H9 (cell line): ENCODE measurements around the gene NR4A2. TPM values are rescaled to one million over a fixed set of nuclear protein-coding genes. Genes with fewer than 3 reads are reported as not detected.
A peak's percentile ranks its signal among the peaks of the same experiment; 100 is the strongest.

Source experiments
- DNase-seq: peaks from one replicate; pipeline ENCODE4 v3.0.0-alpha.2; 2017
- H2AFZ ChIP-seq: one replicate; pipeline ENCODE4 v1.6.1; 2013; ENCODE audit warnings: mild to moderate bottlenecking, low read length, control low read depth, moderate library complexity
- H2AK5ac ChIP-seq: 2 replicates; pipeline ENCODE4 v1.6.1; 2013; ENCODE audit warnings: low read length, control low read depth, mixed read lengths; ENCODE audit not compliant: insufficient read length
- H2BK120ac ChIP-seq: one replicate; pipeline ENCODE4 v1.6.1; 2013; ENCODE audit warnings: low read depth, mild to moderate bottlenecking, low read length, control low read depth, inconsistent platforms; ENCODE audit not compliant: poor library complexity, severe bottlenecking
- H2BK12ac ChIP-seq: 2 replicates; pipeline ENCODE4 v1.6.1; 2013; ENCODE audit warnings: low read length, control low read depth, mixed read lengths, low read depth; ENCODE audit not compliant: insufficient read length
- H2BK15ac ChIP-seq: 2 replicates; pipeline ENCODE4 v1.6.1; 2013; ENCODE audit warnings: low read depth, low read length, control low read depth
- H2BK20ac ChIP-seq: one replicate; pipeline ENCODE4 v1.6.1; 2013; ENCODE audit warnings: low read depth, mild to moderate bottlenecking, low read length, control low read depth, inconsistent platforms; ENCODE audit not compliant: poor library complexity, severe bottlenecking
- H2BK5ac ChIP-seq: 2 replicates; pipeline ENCODE4 v1.6.1; 2013; ENCODE audit warnings: low read length, control low read depth, mixed read lengths; ENCODE audit not compliant: insufficient read length
- H3K14ac ChIP-seq: 2 replicates; pipeline ENCODE4 v1.6.1; 2013; ENCODE audit warnings: low read length, control low read depth; ENCODE audit not compliant: insufficient read depth
- H3K18ac ChIP-seq: 2 replicates; pipeline ENCODE4 v1.6.1; 2013; ENCODE audit warnings: low read depth, mild to moderate bottlenecking, mixed read lengths, low read length, control low read depth; ENCODE audit not compliant: insufficient read length
- H3K23ac ChIP-seq: 2 replicates; pipeline ENCODE4 v1.6.1; 2013; ENCODE audit warnings: low read length, control low read depth, mixed read lengths, low read depth; ENCODE audit not compliant: insufficient read length
- H3K23me2 ChIP-seq: 2 replicates; pipeline ENCODE4 v1.6.1; 2013; ENCODE audit warnings: low read depth, mild to moderate bottlenecking, mixed read lengths, low read length, control low read depth; ENCODE audit not compliant: insufficient read length, poor library complexity, severe bottlenecking
- H3K27ac ChIP-seq: 2 replicates; pipeline ENCODE4 v1.5.1; 2013; ENCODE audit warnings: low read length, control low read depth, mixed read lengths, low read depth; ENCODE audit not compliant: insufficient read length
- H3K27me3 ChIP-seq: 2 replicates; pipeline ENCODE4 v1.6.1; 2013; ENCODE audit warnings: low read length, control low read depth, inconsistent platforms; ENCODE audit not compliant: insufficient read depth
- H3K4ac ChIP-seq: 2 replicates; pipeline ENCODE4 v1.6.1; 2013; ENCODE audit warnings: low read depth, mild to moderate bottlenecking, control low read depth, inconsistent platforms, low read length, moderate library complexity
- H3K4me1 ChIP-seq: 2 replicates; pipeline ENCODE4 v1.6.1; 2013; ENCODE audit warnings: low read length, control low read depth, inconsistent platforms; ENCODE audit not compliant: insufficient read depth
- H3K4me2 ChIP-seq: 2 replicates; pipeline ENCODE4 v1.6.1; 2013; ENCODE audit warnings: low read length, control low read depth, mixed read lengths; ENCODE audit not compliant: insufficient read length, insufficient read depth
- H3K56ac ChIP-seq: 2 replicates; pipeline ENCODE4 v1.6.1; 2013; ENCODE audit warnings: low read depth, mild to moderate bottlenecking, mixed read lengths, low read length, control low read depth; ENCODE audit not compliant: insufficient read length
- H3K79me1 ChIP-seq: 2 replicates; pipeline ENCODE4 v1.6.1; 2013; ENCODE audit warnings: low read depth, mild to moderate bottlenecking, moderate library complexity, low read length, control low read depth, inconsistent platforms; ENCODE audit not compliant: insufficient read depth, poor library complexity, severe bottlenecking
- H3K79me2 ChIP-seq: 2 replicates; pipeline ENCODE4 v1.6.1; 2013; ENCODE audit warnings: low read length, control low read depth, inconsistent platforms; ENCODE audit not compliant: insufficient read depth
- H3K9ac ChIP-seq: 2 replicates; pipeline ENCODE4 v1.6.1; 2013; ENCODE audit warnings: low read length, control low read depth, mixed read lengths; ENCODE audit not compliant: insufficient read length; ENCODE audit errors: extremely low read depth
- H3K9me3 ChIP-seq: one replicate; pipeline ENCODE4 v1.6.1; 2013; ENCODE audit warnings: low read depth, low read length, inconsistent platforms; ENCODE audit not compliant: control insufficient read depth
- H3T11ph ChIP-seq: one replicate; pipeline ENCODE4 v1.6.1; 2013; ENCODE audit warnings: mild to moderate bottlenecking, low read length, control low read depth, inconsistent platforms
- H4K20me1 ChIP-seq: one replicate; pipeline ENCODE4 v1.6.1; 2013; ENCODE audit not compliant: control insufficient read depth, insufficient read length, insufficient read depth
- H4K5ac ChIP-seq: 2 replicates; pipeline ENCODE4 v1.6.1; 2013; ENCODE audit warnings: low read depth, mild to moderate bottlenecking, mixed read lengths, low read length, control low read depth; ENCODE audit not compliant: insufficient read length
- H4K8ac ChIP-seq: replicated peaks from 2 replicates; pipeline ENCODE4 v1.6.1; 2013; ENCODE audit warnings: low read length, control low read depth, mixed read lengths, low read depth; ENCODE audit not compliant: insufficient read length
- H4K91ac ChIP-seq: 2 replicates; pipeline ENCODE4 v1.6.1; 2013; ENCODE audit warnings: low read depth, mild to moderate bottlenecking, moderate library complexity, mixed read lengths, low read length, control low read depth; ENCODE audit not compliant: insufficient read length
- H3K27ac Mint-ChIP-seq, 3 experiments: 2 replicates in 2 of 3; 3 replicates in 1 of 3; pipeline ENCODE4 v1.8.0; 2020 to 2021; ENCODE audit warnings: mixed read lengths in 3 of 3, mild to moderate bottlenecking in 1 of 3, moderate library complexity in 1 of 3
- H3K27me3 Mint-ChIP-seq: 2 replicates; pipeline ENCODE4 v1.8.0; 2021; ENCODE audit warnings: low read depth, mild to moderate bottlenecking, moderate library complexity, mixed read lengths
- H3K36me3 Mint-ChIP-seq, 3 experiments: 2 replicates in 2 of 3; 3 replicates in 1 of 3; pipeline ENCODE4 v1.8.0; 2020 to 2021; ENCODE audit warnings: low read depth in 3 of 3, mixed read lengths in 3 of 3; ENCODE audit not compliant: insufficient read depth in 1 of 3
- H3K4me1 Mint-ChIP-seq, 2 experiments: 2 replicates each; pipeline ENCODE4 v1.8.0; 2020; ENCODE audit warnings: mixed read lengths in 2 of 2
- H3K4me3 Mint-ChIP-seq, 2 experiments: 2 replicates in 1 of 2; 3 replicates in 1 of 2; pipeline ENCODE4 v1.8.0; 2020 to 2021; ENCODE audit warnings: mild to moderate bottlenecking in 2 of 2, mixed read lengths in 2 of 2, moderate library complexity in 1 of 2
- H3K9me3 Mint-ChIP-seq, 2 experiments: 2 replicates in 1 of 2; 3 replicates in 1 of 2; pipeline ENCODE4 v1.8.0; 2020; ENCODE audit warnings: mild to moderate bottlenecking in 2 of 2, mixed read lengths in 2 of 2, moderate library complexity in 1 of 2
- WGBS: extraction: QIAGEN DNeasy Blood & Tissue Kit; methylation state at CpG from one replicate; pipeline ENCODE4 v1.1.7; 2013; ENCODE audit warnings: missing lambda C conversion rate, low lambda C conversion rate, mixed read lengths; ENCODE audit not compliant: insufficient read length; ENCODE audit errors: extremely low coverage; 5-methylcytosine and 5-hydroxymethylcytosine counted together
- total RNA-seq: library from RNA; stranded (reverse); gene quantifications from 2 replicates; pipeline ENCODE4 v1.2.1, GENCODE V29; 2021
- TF ChIP-seq, protein P1 (sequence below): fragments of 200-600 bp; sonication (generic); conservative IDR thresholded peaks from 3 replicates; pipeline ENCODE4 v1.8.0; 2021; ENCODE audit warnings: antibody characterized with exemption, mild to moderate bottlenecking

NR4A2 gene
- total RNA-seq, 1 experiment from 2014 or later: 2.0 TPM

DNA sequence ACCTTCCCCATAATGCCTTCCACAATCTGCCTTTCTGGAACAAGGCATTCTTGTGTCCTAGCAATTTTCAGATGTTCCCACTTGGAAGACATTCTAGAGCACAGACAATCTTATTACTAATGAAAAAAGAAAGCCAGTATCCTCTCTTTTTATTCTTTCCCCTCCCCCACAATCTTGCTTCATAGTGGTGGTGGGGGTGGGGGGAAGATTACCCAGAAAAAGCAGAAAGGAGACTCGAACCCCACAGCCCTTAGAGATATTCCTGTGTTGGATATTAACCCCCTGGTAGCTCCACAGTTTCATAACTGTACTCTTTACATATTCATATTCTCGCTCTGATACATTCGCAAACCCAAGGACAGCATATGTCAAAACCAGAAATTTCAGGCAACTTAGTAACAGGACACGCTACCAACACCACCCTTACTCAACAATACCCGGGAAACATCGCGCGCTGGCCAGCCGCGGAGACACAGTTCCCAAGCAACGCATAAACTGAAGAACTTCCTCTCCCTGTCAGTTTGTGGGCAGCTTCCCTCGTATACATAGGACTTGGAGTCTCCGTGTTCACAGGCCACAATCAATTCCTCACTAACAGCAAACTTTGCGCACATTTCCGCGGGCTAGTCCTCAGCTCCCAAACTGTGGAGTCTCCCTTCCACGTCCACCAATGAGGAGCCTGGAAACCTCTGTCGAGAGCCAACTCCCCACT lies 793 bp downstream of the NR4A2 start:
- Histone ChIP-seq H2BK12ac (no peak overlapping the region), H4K91ac (no peak overlapping the region), H3K9ac (no peak overlapping the region), H2BK120ac (no peak overlapping the region), H3K4ac (no peak overlapping the region), H3K18ac (no peak overlapping the region), H3T11ph (no peak overlapping the region), H3K23me2 (peaks cover 45% of the 10 kb centered on the region), H2AFZ (peak overlapping the region; percentile 12), H3K23ac (no peak overlapping the region), H4K8ac (no peak overlapping the region), H3K79me2 (no peaks in the 10 kb centered on the region), H2AK5ac (no peak overlapping the region), H2BK5ac (no peak overlapping the region), H3K27ac (no peak overlapping the region), H3K9me3 (no peaks in the 10 kb centered on the region), H3K14ac (no peak overlapping the region; the same call in 1 of the 2 replicates), H2BK15ac (no peak overlapping the region), H3K4me1 (peaks cover 3% of the 10 kb centered on the region), H3K79me1 (no peaks in the 10 kb centered on the region), H3K4me2 (peak overlapping the region; percentile 98), H4K20me1 (no peaks in the 10 kb centered on the region), H2BK20ac (no peak overlapping the region), H3K56ac (no peak overlapping the region), H4K5ac (no peak overlapping the region), H3K27me3 (peaks cover 49% of the 10 kb centered on the region)
- peaks cover 0 to 5% (median 2%) of the 10 kb centered on the region in 3 experiments; a peak in 3 of 7 replicates for H3K36me3 Mint-ChIP-seq
- H3K27me3 Mint-ChIP-seq: peaks cover 48% of the 10 kb centered on the region
- peak overlapping the region; percentile 87 to 93 for H3K4me3 Mint-ChIP-seq
- H3K27ac Mint-ChIP-seq: no peak overlapping the region
- H3K9me3 Mint-ChIP-seq: no peaks in the 10 kb centered on the region; a peak in 2 of 5 replicates
- peak; percentile 42 for DNase-seq
- TF ChIP-seq, protein P1, sequence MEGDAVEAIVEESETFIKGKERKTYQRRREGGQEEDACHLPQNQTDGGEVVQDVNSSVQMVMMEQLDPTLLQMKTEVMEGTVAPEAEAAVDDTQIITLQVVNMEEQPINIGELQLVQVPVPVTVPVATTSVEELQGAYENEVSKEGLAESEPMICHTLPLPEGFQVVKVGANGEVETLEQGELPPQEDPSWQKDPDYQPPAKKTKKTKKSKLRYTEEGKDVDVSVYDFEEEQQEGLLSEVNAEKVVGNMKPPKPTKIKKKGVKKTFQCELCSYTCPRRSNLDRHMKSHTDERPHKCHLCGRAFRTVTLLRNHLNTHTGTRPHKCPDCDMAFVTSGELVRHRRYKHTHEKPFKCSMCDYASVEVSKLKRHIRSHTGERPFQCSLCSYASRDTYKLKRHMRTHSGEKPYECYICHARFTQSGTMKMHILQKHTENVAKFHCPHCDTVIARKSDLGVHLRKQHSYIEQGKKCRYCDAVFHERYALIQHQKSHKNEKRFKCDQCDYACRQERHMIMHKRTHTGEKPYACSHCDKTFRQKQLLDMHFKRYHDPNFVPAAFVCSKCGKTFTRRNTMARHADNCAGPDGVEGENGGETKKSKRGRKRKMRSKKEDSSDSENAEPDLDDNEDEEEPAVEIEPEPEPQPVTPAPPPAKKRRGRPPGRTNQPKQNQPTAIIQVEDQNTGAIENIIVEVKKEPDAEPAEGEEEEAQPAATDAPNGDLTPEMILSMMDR: no peak
- WGBS: no CpG with 5 or more reads among the region's 18 CpGs
- H3K4me1 Mint-ChIP-seq: peaks cover 21 to 40% of the 10 kb centered on the region in 2 experiments
